ENCODE measurements around the gene MRPS27. TPM values are rescaled to one million over a fixed set of nuclear protein-coding genes. Genes with fewer than 3 reads are reported as not detected.

Gene MRPS27
- total and polyA plus RNA-seq, 8 donors, result 14.8 to 43.3 (median 23.1) TPM

GRCh38 chr5:72281430-72281763 is 38.6 kb downstream of the MRPS27 start:
- WGBS, 5 donors, result 78 to 88% (median 82%) methylated on average over 1 of the region's 1 CpG
- Histone ChIP-seq H3K27ac (peak overlapping the region in 4 of 5 donors; percentile 10 to 53 (median 38)), H3K36me3 (peaks cover 0 to 9% (median 2%) of the 10 kb centered on the region in 4 donors), H3K27me3 (no peaks in the 10 kb centered on the region), H3K4me3 (no peak overlapping the region), H3K9me3 (no peaks in the 10 kb centered on the region), H3K4me1 (peaks cover 0 to 41% (median 26%) of the 10 kb centered on the region in 4 donors)
- no peak for DNase-seq
- TF ChIP-seq, protein P1, sequence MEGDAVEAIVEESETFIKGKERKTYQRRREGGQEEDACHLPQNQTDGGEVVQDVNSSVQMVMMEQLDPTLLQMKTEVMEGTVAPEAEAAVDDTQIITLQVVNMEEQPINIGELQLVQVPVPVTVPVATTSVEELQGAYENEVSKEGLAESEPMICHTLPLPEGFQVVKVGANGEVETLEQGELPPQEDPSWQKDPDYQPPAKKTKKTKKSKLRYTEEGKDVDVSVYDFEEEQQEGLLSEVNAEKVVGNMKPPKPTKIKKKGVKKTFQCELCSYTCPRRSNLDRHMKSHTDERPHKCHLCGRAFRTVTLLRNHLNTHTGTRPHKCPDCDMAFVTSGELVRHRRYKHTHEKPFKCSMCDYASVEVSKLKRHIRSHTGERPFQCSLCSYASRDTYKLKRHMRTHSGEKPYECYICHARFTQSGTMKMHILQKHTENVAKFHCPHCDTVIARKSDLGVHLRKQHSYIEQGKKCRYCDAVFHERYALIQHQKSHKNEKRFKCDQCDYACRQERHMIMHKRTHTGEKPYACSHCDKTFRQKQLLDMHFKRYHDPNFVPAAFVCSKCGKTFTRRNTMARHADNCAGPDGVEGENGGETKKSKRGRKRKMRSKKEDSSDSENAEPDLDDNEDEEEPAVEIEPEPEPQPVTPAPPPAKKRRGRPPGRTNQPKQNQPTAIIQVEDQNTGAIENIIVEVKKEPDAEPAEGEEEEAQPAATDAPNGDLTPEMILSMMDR (IDR thresholded peaks at IDR 0.05), result no peak
- TF ChIP-seq POLR2AphosphoS5 (IDR thresholded peaks at IDR 0.05), result no peak
- intact Hi-C loops (cut with DNase I; ENCODE audit: low total_unique reads), result no loop called here

GRCh38 chr5:72280581-72281069 is 39.4 kb downstream of the MRPS27 start:
- DNase-seq, result peak in 1 of 2 donors; percentile 45
- TF ChIP-seq POLR2A (IDR thresholded peaks at IDR 0.05), result no peak
- TF ChIP-seq, protein P1 (IDR thresholded peaks at IDR 0.05), result peak in 3 of 7 experiments; percentile 8 to 18 (median 17)
- peaks cover 0 to 11% (median 2%) of the 10 kb centered on the region in 4 donors for H3K36me3 ChIP-seq
- WGBS, 5 donors, result 45 to 66% (median 61%) methylated on average over 2 of the region's 2 CpGs
- peaks cover 0 to 41% (median 26%) of the 10 kb centered on the region in 4 donors for H3K4me1 ChIP-seq
- intact Hi-C loops (cut with DNase I; ENCODE audit: low total_unique reads), result no loop called here
- H3K27ac ChIP-seq, result peak overlapping the region in 1 of 5 donors; percentile 53
- no peaks in the 10 kb centered on the region for H3K9me3 ChIP-seq
- H3K27me3 ChIP-seq, result no peaks in the 10 kb centered on the region
- no peak overlapping the region for H3K4me3 ChIP-seq

- Histone ChIP-seq H3K27ac (no peak overlapping the region), H3K36me3 (peaks cover 0 to 11% (median 2%) of the 10 kb centered on the region in 4 donors), H3K27me3 (no peaks in the 10 kb centered on the region), H3K4me3 (no peak overlapping the region), H3K9me3 (no peaks in the 10 kb centered on the region), H3K4me1 (peaks cover 0 to 12% (median 5%) of the 10 kb centered on the region in 4 donors)
- DNase-seq, result no peak
- intact Hi-C loops (cut with DNase I; ENCODE audit: low total_unique reads), result no loop called here
- no peak for TF ChIP-seq POLR2A (IDR thresholded peaks at IDR 0.05)
- no peak for TF ChIP-seq EP300 (IDR thresholded peaks at IDR 0.05)
- TF ChIP-seq POLR2AphosphoS5 (IDR thresholded peaks at IDR 0.05), result no peak
- TF ChIP-seq, protein P1 (IDR thresholded peaks at IDR 0.05), result no peak
- 93 to 100% (median 98%) methylated on average over 3 of the region's 3 CpGs for WGBS, 5 donors
Measured at GRCh38 chr5:72276219-72276752, 43.8 kb downstream of the MRPS27 start.

DNA sequence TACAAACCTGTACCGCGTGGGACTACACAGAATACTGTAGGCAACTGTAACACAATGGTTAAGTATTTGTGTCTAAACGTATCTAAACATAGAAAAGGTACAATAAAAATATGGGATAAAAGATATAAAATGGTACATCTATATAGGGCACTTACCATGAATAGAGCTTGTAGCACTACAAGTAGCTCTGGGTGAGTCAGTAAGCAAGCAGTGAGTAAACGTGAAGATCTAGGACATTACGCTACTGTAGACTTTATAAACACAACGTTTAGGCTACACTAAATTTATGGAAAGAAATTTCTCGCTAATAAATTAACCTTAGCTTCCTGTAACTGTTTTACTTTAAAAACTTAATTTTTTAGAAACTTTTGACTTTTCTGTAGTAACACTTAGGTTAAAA is 46.5 kb downstream of the MRPS27 start:
- H3K27ac ChIP-seq, result no peak overlapping the region
- TF ChIP-seq EP300 (IDR thresholded peaks at IDR 0.05), result no peak
- TF ChIP-seq, protein P1 (IDR thresholded peaks at IDR 0.05), result no peak
- no peak for TF ChIP-seq POLR2AphosphoS5 (IDR thresholded peaks at IDR 0.05)
- TF ChIP-seq POLR2A (IDR thresholded peaks at IDR 0.05), result no peak
- WGBS, 5 donors, result 85 to 96% (median 92%) methylated on average over 7 of the region's 7 CpGs
- no peak overlapping the region for H3K4me3 ChIP-seq
- H3K27me3 ChIP-seq, result no peaks in the 10 kb centered on the region
- H3K4me1 ChIP-seq, result peaks cover 0 to 8% (median 2%) of the 10 kb centered on the region in 4 donors
- peaks cover 0 to 11% (median 2%) of the 10 kb centered on the region in 4 donors for H3K36me3 ChIP-seq
- DNase-seq, result no peak
- intact Hi-C loops (cut with DNase I; ENCODE audit: low total_unique reads), result no loop called here
- H3K9me3 ChIP-seq, result no peaks in the 10 kb centered on the region

All from stomach (tissue), 9 donors.